WTC11 (cell line): Measurements from ENCODE around the gene SAC3D1. TPM values are rescaled to one million over a fixed set of nuclear protein-coding genes. Genes with fewer than 3 reads are reported as not detected.

Experiments used
- microRNA-seq: library from miRNA; unstranded; fragments of <30 nt; microRNA quantifications from one replicate; pipeline ENCODE4 v1.2.0, GENCODE V29; 2022; ENCODE audit warnings: borderline number of aligned reads
- total RNA-seq: library from RNA; stranded (reverse); gene quantifications from 3 replicates; pipeline ENCODE4 v1.2.3, GENCODE V29; 2021

SAC3D1 gene
- total RNA-seq, 1 experiment from 2014 or later: 26.2 TPM

Small RNA genes lying within 50 kb of the gene (microRNA-seq; reads per million reads assigned to microRNA genes)
- 1.0 reads per million for gene MIR6879

Other genes starting within 250 kb of the SAC3D1 start
- gene MAP4K2, start 238.0 kb upstream of the SAC3D1 start, total RNA-seq: 24.5 to 31.6 TPM (median 28.3 TPM) in 3 replicates
- gene MEN1, start 230.7 kb upstream of the SAC3D1 start, total RNA-seq: 47.1 to 53.3 TPM (median 51.2 TPM) in 3 replicates
- 14.9 to 21.6 TPM (median 17.3 TPM) in 3 replicates for gene CDC42BPG, start 196.6 kb upstream of the SAC3D1 start, total RNA-seq
- gene EHD1, start 162.6 kb upstream of the SAC3D1 start, total RNA-seq: 29.9 to 38.1 TPM (median 35.2 TPM) in 3 replicates
- gene ATG2A, start 124.0 kb upstream of the SAC3D1 start, total RNA-seq: 25.2 to 31.4 TPM (median 27.6 TPM) in 3 replicates
- 8.7 to 10.2 TPM (median 9.1 TPM) in 3 replicates for gene PPP2R5B, start 116.5 kb upstream of the SAC3D1 start, total RNA-seq
- gene GPHA2, start 105.3 kb upstream of the SAC3D1 start, total RNA-seq: 1.0 to 1.6 TPM (median 1.6 TPM) in 3 replicates
- gene MAJIN, start 69.1 kb upstream of the SAC3D1 start, total RNA-seq: not detected in 3 replicates
- 1.3 to 3.2 TPM (median 2.2 TPM) in 3 replicates for gene BATF2, start 44.2 kb upstream of the SAC3D1 start, total RNA-seq
- gene ARL2, start 27.1 kb upstream of the SAC3D1 start, total RNA-seq: 171 to 248 TPM (median 235 TPM) in 3 replicates
- 16.7 to 19.6 TPM (median 17.6 TPM) in 3 replicates for gene SNX15, start 13.8 kb upstream of the SAC3D1 start, total RNA-seq
- gene NAALADL1, start 17.3 kb downstream of the SAC3D1 start, total RNA-seq: 4.5 to 6.1 TPM (median 5.9 TPM) in 3 replicates
- 80.6 to 95.9 TPM (median 86.9 TPM) in 3 replicates for gene CDCA5, start 42.8 kb downstream of the SAC3D1 start, total RNA-seq
- 32.2 to 33.8 TPM (median 32.8 TPM) in 3 replicates for gene ZFPL1, start 43.0 kb downstream of the SAC3D1 start, total RNA-seq
- gene VPS51, start 55.0 kb downstream of the SAC3D1 start, total RNA-seq: 122 to 136 TPM (median 123 TPM) in 3 replicates
- gene TM7SF2, start 70.7 kb downstream of the SAC3D1 start, total RNA-seq: 63.8 to 74.9 TPM (median 71.5 TPM) in 3 replicates
- 15.9 to 18.3 TPM (median 16.7 TPM) in 3 replicates for gene ZNHIT2, start 76.5 kb downstream of the SAC3D1 start, total RNA-seq
- gene FAU, start 80.9 kb downstream of the SAC3D1 start, total RNA-seq: 951 to 991 TPM (median 985 TPM) in 3 replicates
- 51.3 to 55.9 TPM (median 53.3 TPM) in 3 replicates for gene MRPL49, start 81.1 kb downstream of the SAC3D1 start, total RNA-seq
- 27.6 to 34.8 TPM (median 31.8 TPM) in 3 replicates for gene SYVN1, start 93.3 kb downstream of the SAC3D1 start, total RNA-seq
- gene SPDYC, start 129.0 kb downstream of the SAC3D1 start, total RNA-seq: 0.27 to 0.35 TPM (median 0.32 TPM) in 3 replicates
- gene CAPN1, start 140.7 kb downstream of the SAC3D1 start, total RNA-seq: 204 to 257 TPM (median 218 TPM) in 3 replicates
- 26.9 to 35.6 TPM (median 28.5 TPM) in 3 replicates for gene POLA2, start 220.8 kb downstream of the SAC3D1 start, total RNA-seq